OCI-LY3 (cell line): ENCODE measurements around the gene ZP3.
"Not testable (repeated sequence)": the region's sequence is repeated elsewhere in the genome, so short reads cannot be mapped to it uniquely, and the experiment has no call there.

Source experiments
- H2AFZ ChIP-seq: fragments of 200-600, 300-600 bp; shearing (Covaris generic); 2 replicates; pipeline ENCODE4 v1.6.0; 2014; ENCODE audit warnings: antibody characterized with exemption, low read depth, low read length
- H3K27ac ChIP-seq: fragments of 200-600, 300-600 bp; sonication (generic); 2 replicates; pipeline ENCODE4 v1.5.1; 2014; ENCODE audit warnings: mild to moderate bottlenecking, low read length, moderate library complexity, mixed read lengths
- H3K27me3 ChIP-seq: fragments of 200-600, 300-600 bp; sonication (generic); 2 replicates; pipeline ENCODE4 v1.6.1; 2014; ENCODE audit warnings: low read depth, low read length, mixed read lengths
- H3K36me3 ChIP-seq: fragments of 200-600, 300-600 bp; sonication (generic); replicated peaks from 2 replicates; pipeline ENCODE3; 2014; ENCODE audit warnings: low read depth, low read length, mixed read lengths
- H3K4me1 ChIP-seq: fragments of 300-600, 200-600 bp; sonication (generic); 2 replicates; pipeline ENCODE4 v1.6.1; 2014; ENCODE audit warnings: low read length, mixed read lengths
- H3K4me2 ChIP-seq: fragments of 200-600, 300-600 bp; sonication (generic); 2 replicates; pipeline ENCODE4 v1.6.1; 2014; ENCODE audit warnings: low read length, mixed read lengths
- H3K4me3 ChIP-seq: fragments of 300-600, 200-600 bp; sonication (generic); 2 replicates; pipeline ENCODE4 v1.5.1; 2014; ENCODE audit warnings: antibody characterized with exemption, mild to moderate bottlenecking, low read length, moderate library complexity
- H3K79me2 ChIP-seq: fragments of 300-600, 200-600 bp; shearing (Covaris generic); 2 replicates; pipeline ENCODE4 v1.6.1; 2014; ENCODE audit warnings: mild to moderate bottlenecking, low read length, mixed read lengths
- H3K9ac ChIP-seq: fragments of 300-600, 200-600 bp; shearing (Covaris generic); 2 replicates; pipeline ENCODE4 v1.6.0; 2014; ENCODE audit warnings: mild to moderate bottlenecking, low read length, moderate library complexity
- H3K9me3 ChIP-seq: fragments of 200-600, 300-600 bp; shearing (Covaris generic); 2 replicates; pipeline ENCODE4 v1.6.1; 2014; ENCODE audit warnings: low read length, mixed read lengths; ENCODE audit not compliant: insufficient read depth
- H4K20me1 ChIP-seq: fragments of 200-600, 300-600 bp; sonication (generic); 2 replicates; pipeline ENCODE4 v1.6.1; 2016; ENCODE audit warnings: low read length, mixed read lengths; ENCODE audit not compliant: insufficient read depth
- CTCF ChIP-seq: fragments of 200-600, 300-600 bp; sonication (generic); IDR thresholded peaks from 2 replicates; pipeline ENCODE4 v1.5.1; 2014; ENCODE audit warnings: antibody characterized with exemption, low read length, low read depth
- EZH2phosphoT487 ChIP-seq: fragments of 200-600 bp; shearing (Covaris generic); IDR thresholded peaks from 2 replicates; pipeline ENCODE4 v1.6.1; 2018; ENCODE audit warnings: antibody characterized with exemption, mixed run types, low read depth

Gene ZP3

GRCh38 chr7:76381814-76382213, 42.9 kb upstream of the ZP3 start:
- H3K4me3 ChIP-seq: no peak overlapping the region
- peaks cover 11% of the 10 kb centered on the region for H3K27me3 ChIP-seq
- no peak overlapping the region for H3K4me2 ChIP-seq
- H3K9me3 ChIP-seq: no peaks in the 10 kb centered on the region
- no peak overlapping the region for H2AFZ ChIP-seq
- no peak overlapping the region for H3K27ac ChIP-seq
- H3K4me1 ChIP-seq: peaks cover 9% of the 10 kb centered on the region
- no peaks in the 10 kb centered on the region for H3K79me2 ChIP-seq
- TF ChIP-seq CTCF (no peak), EZH2phosphoT487 (no peak)
- no peak overlapping the region for H3K9ac ChIP-seq
- H4K20me1 ChIP-seq: no peaks in the 10 kb centered on the region
- H3K36me3 ChIP-seq: no peaks in the 10 kb centered on the region

- H3K27ac ChIP-seq: no peak overlapping the region
- no peaks in the 10 kb centered on the region for H3K27me3 ChIP-seq
- no peak overlapping the region for H2AFZ ChIP-seq
- H3K4me1 ChIP-seq: 0 out of 2 replicates have a peak, but pooled peaks cover 3% of the 10 kb centered on the region
- no peaks in the 10 kb centered on the region for H3K36me3 ChIP-seq
- no peak overlapping the region for H3K9ac ChIP-seq
- no peaks in the 10 kb centered on the region for H4K20me1 ChIP-seq
- H3K4me2 ChIP-seq: no peak overlapping the region
- no peak for TF ChIP-seq CTCF
- no peak for TF ChIP-seq EZH2phosphoT487
- H3K9me3 ChIP-seq: no peaks in the 10 kb centered on the region
- no peaks in the 10 kb centered on the region for H3K79me2 ChIP-seq
- H3K4me3 ChIP-seq: no peak overlapping the region
Measured at GRCh38 chr7:76383089-76383944, 41.4 kb upstream of the ZP3 start.

- Histone ChIP-seq H3K36me3 (no peaks in the 10 kb centered on the region), H3K27me3 (no peaks in the 10 kb centered on the region), H3K79me2 (no peaks in the 10 kb centered on the region), H3K9ac (no peak overlapping the region), H2AFZ (no peak overlapping the region), H3K4me3 (no peak overlapping the region), H3K4me1 (no peaks in the 10 kb centered on the region), H4K20me1 (no peaks in the 10 kb centered on the region), H3K9me3 (no peaks in the 10 kb centered on the region), H3K4me2 (no peak overlapping the region), H3K27ac (no peak overlapping the region)
- no peak for TF ChIP-seq EZH2phosphoT487
- TF ChIP-seq CTCF: no peak
Measured at GRCh38 chr7:76386691-76387260, 38.0 kb upstream of the ZP3 start.

- not testable (repeated sequence) for H3K9me3 ChIP-seq, H4K20me1 ChIP-seq, H2AFZ ChIP-seq, H3K4me2 ChIP-seq, H3K9ac ChIP-seq, H3K4me1 ChIP-seq, H3K36me3 ChIP-seq, H3K27me3 ChIP-seq, H3K79me2 ChIP-seq, H3K4me3 ChIP-seq, H3K27ac ChIP-seq
Measured at GRCh38 chr7:76387789-76388188, 37.0 kb upstream of the ZP3 start.
